ENCODE data around the gene ETV3. TPM values are rescaled to one million over a fixed set of nuclear protein-coding genes. Genes with fewer than 3 reads are reported as not detected.

Gene ETV3
- total RNA-seq, 2 experiments from 2014 or later, result 47.7 to 47.9 TPM

DNA sequence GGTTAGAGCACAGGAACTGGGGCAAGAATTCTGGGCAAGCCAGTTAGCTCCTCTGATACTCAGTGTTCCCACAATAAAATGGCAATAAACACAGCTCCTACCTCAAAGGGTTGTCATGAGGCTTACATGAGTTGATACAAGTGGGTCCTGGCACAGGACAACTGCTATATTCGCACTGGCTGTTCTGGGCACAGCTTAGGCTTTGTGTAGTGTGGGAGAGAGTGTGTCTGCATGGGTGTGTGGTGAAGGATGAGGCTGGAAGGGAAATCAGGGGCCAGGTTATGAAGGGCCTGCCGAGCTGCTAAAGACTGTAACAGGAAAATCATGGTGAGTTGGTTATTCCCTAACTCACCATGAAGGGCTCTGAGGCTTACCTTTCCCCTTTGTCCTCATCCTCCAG is 18.7 kb downstream of the ETV3 start:
- H3K4me3 Mint-ChIP-seq, result no peak overlapping the region

DNA sequence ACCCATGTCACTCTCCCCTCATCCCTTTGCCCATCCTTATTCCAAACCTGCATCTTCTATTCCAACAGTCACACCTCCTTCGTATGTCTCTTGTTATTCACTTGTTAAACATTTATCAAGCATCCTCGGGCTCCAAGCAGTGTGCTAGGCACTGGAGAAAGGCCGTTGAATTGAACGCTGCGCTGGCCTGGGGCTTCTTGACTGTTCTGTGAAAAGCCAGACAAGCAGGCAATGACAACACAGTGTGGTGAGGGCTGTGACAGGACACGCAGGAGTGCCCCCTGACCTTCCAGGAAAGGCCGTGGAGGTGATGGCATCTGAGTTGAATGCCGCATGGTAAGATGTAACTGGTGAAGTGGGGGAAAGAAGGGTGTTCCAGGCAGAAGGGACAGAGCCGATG is 19.2 kb downstream of the ETV3 start:
- H3K9me3 Mint-ChIP-seq, result no peaks in the 10 kb centered on the region
- ATAC-seq, result no peak
- intact Hi-C loops (cut with micrococcal nuclease), result no loop called here
- peaks cover 12% of the 10 kb centered on the region for H3K36me3 Mint-ChIP-seq (ENCODE audit: low read depth)
- H3K27ac Mint-ChIP-seq, result no peak overlapping the region
- H3K4me3 Mint-ChIP-seq, result no peak overlapping the region
- DNase-seq, result no peak
- TF ChIP-seq, protein P1, sequence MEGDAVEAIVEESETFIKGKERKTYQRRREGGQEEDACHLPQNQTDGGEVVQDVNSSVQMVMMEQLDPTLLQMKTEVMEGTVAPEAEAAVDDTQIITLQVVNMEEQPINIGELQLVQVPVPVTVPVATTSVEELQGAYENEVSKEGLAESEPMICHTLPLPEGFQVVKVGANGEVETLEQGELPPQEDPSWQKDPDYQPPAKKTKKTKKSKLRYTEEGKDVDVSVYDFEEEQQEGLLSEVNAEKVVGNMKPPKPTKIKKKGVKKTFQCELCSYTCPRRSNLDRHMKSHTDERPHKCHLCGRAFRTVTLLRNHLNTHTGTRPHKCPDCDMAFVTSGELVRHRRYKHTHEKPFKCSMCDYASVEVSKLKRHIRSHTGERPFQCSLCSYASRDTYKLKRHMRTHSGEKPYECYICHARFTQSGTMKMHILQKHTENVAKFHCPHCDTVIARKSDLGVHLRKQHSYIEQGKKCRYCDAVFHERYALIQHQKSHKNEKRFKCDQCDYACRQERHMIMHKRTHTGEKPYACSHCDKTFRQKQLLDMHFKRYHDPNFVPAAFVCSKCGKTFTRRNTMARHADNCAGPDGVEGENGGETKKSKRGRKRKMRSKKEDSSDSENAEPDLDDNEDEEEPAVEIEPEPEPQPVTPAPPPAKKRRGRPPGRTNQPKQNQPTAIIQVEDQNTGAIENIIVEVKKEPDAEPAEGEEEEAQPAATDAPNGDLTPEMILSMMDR (IDR thresholded peaks at IDR 0.05), result no peak
- ChIA-PET POLR2A (interaction anchor here (1.1 to 1.4 kb wide), 2 partner anchors 24 to 28 kb away, joined by 3 read pairs; no protein-coding TSS in a partner anchor), CTCF (interaction anchor here (1.0 to 1.3 kb wide), 2 partner anchors 17 to 29 kb away, joined by 4 to 6 read pairs; no protein-coding TSS in a partner anchor)
- no peaks in the 10 kb centered on the region for H3K27me3 Mint-ChIP-seq
- H3K4me1 Mint-ChIP-seq (ENCODE audit: low read depth), result peaks cover 6% of the 10 kb centered on the region

More for the DNA sequence above, 18.7 kb downstream of the ETV3 start:
- ChIA-PET CTCF (interaction anchor here (1.0 to 1.3 kb wide), 2 partner anchors 16 to 29 kb away, joined by 4 to 6 read pairs; no protein-coding TSS in a partner anchor), POLR2A (interaction anchor here (1.1 to 1.4 kb wide), 2 partner anchors 24 to 29 kb away, joined by 3 read pairs; no protein-coding TSS in a partner anchor)
- H3K9me3 Mint-ChIP-seq, result no peaks in the 10 kb centered on the region
- no peaks in the 10 kb centered on the region for H3K27me3 Mint-ChIP-seq
- intact Hi-C loops (cut with micrococcal nuclease), result no loop called here
- ATAC-seq (no peak), DNase-seq (no peak)
- H3K4me1 Mint-ChIP-seq (ENCODE audit: low read depth), result peaks cover 10% of the 10 kb centered on the region
- no peak overlapping the region for H3K27ac Mint-ChIP-seq
- peaks cover 17% of the 10 kb centered on the region for H3K36me3 Mint-ChIP-seq (ENCODE audit: low read depth)
- TF ChIP-seq, protein P1 (IDR thresholded peaks at IDR 0.05), result no peak

GRCh38 chr1:157117527-157118057 is 20.6 kb downstream of the ETV3 start:
- Mint-ChIP-seq H3K9me3 (no peaks in the 10 kb centered on the region), H3K27ac (no peak overlapping the region), H3K4me3 (no peak overlapping the region), H3K27me3 (no peaks in the 10 kb centered on the region), H3K4me1 (ENCODE audit: low read depth) (no peaks in the 10 kb centered on the region), H3K36me3 (ENCODE audit: low read depth) (no peaks in the 10 kb centered on the region)
- TF ChIP-seq, protein P1 (IDR thresholded peaks at IDR 0.05), result no peak
- ChIA-PET POLR2A (interaction anchor here (0.6 kb wide), 1 partner anchor 44 kb away, joined by 3 read pairs; no protein-coding TSS in a partner anchor), CTCF (interaction anchor here (3.7 kb wide), 1 partner anchor 27 kb away, joined by 27 read pairs; no protein-coding TSS in a partner anchor)
- DNase-seq (no peak), ATAC-seq (no peak)
- intact Hi-C loops (cut with micrococcal nuclease), result no loop called here

GRCh38 chr1:157116737-157117103 is 21.5 kb downstream of the ETV3 start:
- no peaks in the 10 kb centered on the region for H3K4me1 Mint-ChIP-seq (ENCODE audit: low read depth)
- CTCF ChIA-PET, result interaction anchor here (3.7 kb wide), 1 partner anchor 26 kb away, joined by 27 read pairs; no protein-coding TSS in a partner anchor
- H3K36me3 Mint-ChIP-seq (ENCODE audit: low read depth), result no peaks in the 10 kb centered on the region
- DNase-seq (no peak), ATAC-seq (no peak)
- POLR2A ChIA-PET, result no interaction called here
- no peak overlapping the region for H3K27ac Mint-ChIP-seq
- H3K9me3 Mint-ChIP-seq, result no peaks in the 10 kb centered on the region
- peaks cover 2% of the 10 kb centered on the region for H3K27me3 Mint-ChIP-seq
- no peak overlapping the region for H3K4me3 Mint-ChIP-seq
- TF ChIP-seq, protein P1 (IDR thresholded peaks at IDR 0.05), result no peak
- intact Hi-C loops (cut with micrococcal nuclease), result no loop called here
